IPS-18a (cell line): ENCODE results near the gene HSPBAP1.
"Not testable (repeated sequence)": the region's sequence is repeated elsewhere in the genome, so short reads cannot be mapped to it uniquely, and the experiment has no call there.

Source experiments
- H3K27ac ChIP-seq: one replicate; pipeline ENCODE4 v1.5.1; 2013; ENCODE audit warnings: low read length
- H3K27me3 ChIP-seq: one replicate; pipeline ENCODE4 v1.6.1; 2013; ENCODE audit warnings: mild to moderate bottlenecking, low read length; ENCODE audit not compliant: control insufficient read depth, insufficient read depth
- H3K36me3 ChIP-seq: one replicate; pipeline ENCODE4 v1.6.1; 2013; ENCODE audit warnings: low read depth, low read length; ENCODE audit not compliant: control insufficient read depth
- H3K4me1 ChIP-seq: one replicate; pipeline ENCODE4 v1.6.1; 2013; ENCODE audit warnings: low read depth, low read length; ENCODE audit not compliant: control insufficient read depth
- H3K4me3 ChIP-seq: one replicate; pipeline ENCODE4 v1.5.1; 2013; ENCODE audit warnings: low read length
- H3K9ac ChIP-seq: one replicate; pipeline ENCODE4 v1.6.1; 2013; ENCODE audit warnings: mild to moderate bottlenecking, low read length, moderate library complexity
- H3K9me3 ChIP-seq: one replicate; pipeline ENCODE4 v1.6.1; 2013; ENCODE audit warnings: low read depth, low read length; ENCODE audit not compliant: control insufficient read depth

The HSPBAP1 gene

DNA sequence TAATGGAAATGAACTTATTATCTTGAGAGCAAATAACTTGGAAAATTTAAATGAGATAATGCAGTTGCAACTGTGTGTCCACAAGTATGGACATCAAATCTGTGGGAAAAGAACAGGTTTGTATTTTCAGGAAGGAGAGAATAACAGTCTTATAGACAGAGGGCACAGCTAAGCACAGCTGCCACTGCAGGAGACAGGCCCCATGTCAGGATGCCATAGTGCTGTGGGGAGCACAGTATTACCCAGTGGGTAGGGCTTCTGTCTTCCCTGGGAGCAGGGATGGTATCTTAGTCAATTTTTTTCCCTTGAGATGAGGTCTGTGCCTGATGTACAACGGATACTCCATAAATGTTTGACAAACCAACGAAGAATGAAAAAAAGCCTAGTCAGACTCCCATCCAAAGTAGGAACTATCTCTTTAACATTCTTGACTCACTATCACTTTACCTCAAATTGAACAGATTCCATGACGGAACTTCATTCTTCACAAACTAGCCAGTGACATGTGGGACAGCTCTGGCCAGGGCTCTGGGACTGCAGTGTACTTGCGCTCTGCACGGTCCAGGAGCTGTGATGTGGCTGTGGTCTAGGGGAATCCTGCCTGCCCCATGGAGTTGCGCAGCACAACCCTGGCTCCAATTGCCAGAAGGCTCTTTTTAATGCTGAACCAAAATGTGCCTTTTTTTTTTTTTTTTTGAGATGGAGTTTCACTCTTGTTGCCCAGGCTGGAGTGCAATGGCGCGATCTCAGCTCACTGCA lies 64.7 kb downstream of the HSPBAP1 start:
- Histone ChIP-seq H3K9me3 (no peaks in the 10 kb centered on the region), H3K27ac (no peak overlapping the region), H3K4me1 (no peaks in the 10 kb centered on the region), H3K27me3 (no peaks in the 10 kb centered on the region), H3K36me3 (no peaks in the 10 kb centered on the region), H3K4me3 (no peak overlapping the region), H3K9ac (no peak overlapping the region)

DNA sequence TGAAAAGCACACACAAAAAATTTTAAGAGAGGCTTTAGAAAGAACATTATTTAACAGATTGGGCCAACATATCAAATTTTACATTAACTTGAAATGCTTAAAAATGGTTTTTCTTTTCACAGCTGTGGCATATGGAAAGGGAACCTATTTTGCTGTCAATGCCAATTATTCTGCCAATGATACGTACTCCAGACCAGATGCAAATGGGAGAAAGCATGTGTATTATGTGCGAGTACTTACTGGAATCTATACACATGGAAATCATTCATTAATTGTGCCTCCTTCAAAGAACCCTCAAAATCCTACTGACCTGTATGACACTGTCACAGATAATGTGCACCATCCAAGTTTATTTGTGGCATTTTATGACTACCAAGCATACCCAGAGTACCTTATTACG lies 65.4 kb downstream of the HSPBAP1 start:
- H3K4me1 ChIP-seq, result no peaks in the 10 kb centered on the region
- no peak overlapping the region for H3K9ac ChIP-seq
- H3K36me3 ChIP-seq, result no peaks in the 10 kb centered on the region
- no peak overlapping the region for H3K4me3 ChIP-seq
- no peaks in the 10 kb centered on the region for H3K27me3 ChIP-seq
- no peaks in the 10 kb centered on the region for H3K9me3 ChIP-seq
- H3K27ac ChIP-seq, result no peak overlapping the region

DNA sequence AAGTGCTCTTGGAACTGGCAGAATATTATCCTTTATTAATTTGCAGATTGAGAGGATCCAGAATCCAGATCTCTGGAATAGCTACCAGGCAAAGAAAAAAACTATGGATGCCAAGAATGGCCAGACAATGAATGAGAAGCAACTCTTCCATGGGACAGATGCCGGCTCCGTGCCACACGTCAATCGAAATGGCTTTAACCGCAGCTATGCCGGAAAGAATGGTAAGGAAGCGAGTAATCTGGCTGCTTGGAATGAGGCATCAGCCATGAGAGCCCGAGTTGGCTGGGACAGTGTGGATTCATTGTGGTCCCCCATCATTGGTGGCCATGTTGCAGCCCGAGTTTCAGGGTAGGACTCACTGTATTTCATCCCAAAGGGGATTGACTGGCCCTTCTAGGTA lies 65.9 kb downstream of the HSPBAP1 start:
- Histone ChIP-seq H3K9ac (no peak overlapping the region), H3K36me3 (no peaks in the 10 kb centered on the region), H3K4me3 (no peak overlapping the region), H3K4me1 (no peaks in the 10 kb centered on the region), H3K27me3 (no peaks in the 10 kb centered on the region), H3K27ac (no peak overlapping the region), H3K9me3 (no peaks in the 10 kb centered on the region)

DNA sequence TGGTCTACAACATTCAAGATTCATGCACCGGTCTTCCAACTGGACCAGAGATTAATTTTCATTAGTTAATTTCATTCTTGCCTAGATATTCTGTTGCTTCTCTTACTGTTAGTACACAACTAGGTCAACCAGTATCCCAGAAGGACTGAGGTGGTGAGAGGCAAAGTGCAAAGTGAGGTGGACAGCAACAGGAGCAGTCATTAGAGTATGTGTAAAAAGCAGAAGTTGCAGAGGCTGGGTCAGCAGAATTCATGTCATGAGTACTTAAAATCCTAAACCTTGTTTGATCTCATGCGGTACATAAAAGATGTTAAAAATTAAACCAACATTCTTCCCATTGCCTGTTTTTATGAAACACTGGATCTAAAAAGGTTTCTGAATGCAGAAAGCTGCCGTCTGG lies 66.3 kb downstream of the HSPBAP1 start:
- no peak overlapping the region for H3K27ac ChIP-seq
- no peaks in the 10 kb centered on the region for H3K27me3 ChIP-seq
- H3K9ac ChIP-seq, result no peak overlapping the region
- H3K9me3 ChIP-seq, result no peaks in the 10 kb centered on the region
- H3K4me1 ChIP-seq, result no peaks in the 10 kb centered on the region
- H3K36me3 ChIP-seq, result no peaks in the 10 kb centered on the region
- no peak overlapping the region for H3K4me3 ChIP-seq

DNA sequence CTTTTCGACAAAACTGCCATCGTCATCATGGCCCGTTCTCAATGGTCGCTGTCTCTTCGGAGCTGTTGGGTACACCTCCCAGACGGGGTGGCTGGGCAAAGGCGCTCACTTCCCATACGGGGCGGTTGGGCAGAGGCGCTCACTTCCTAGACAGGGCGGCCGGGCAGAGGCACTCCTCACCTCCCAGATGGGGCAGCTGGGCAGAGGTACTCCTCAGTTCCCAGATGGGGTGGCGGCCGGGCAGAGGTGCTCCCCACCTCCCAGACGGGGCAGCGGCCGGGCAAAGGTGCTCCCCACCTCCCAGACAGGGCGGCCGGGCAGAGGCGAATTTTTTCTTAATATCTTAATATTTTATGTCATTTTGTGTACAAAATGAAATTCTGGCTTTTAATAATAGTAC lies 68.5 kb downstream of the HSPBAP1 start:
- H3K36me3 ChIP-seq, result no peaks in the 10 kb centered on the region
- no peak overlapping the region for H3K4me3 ChIP-seq
- H3K27me3 ChIP-seq, result no peaks in the 10 kb centered on the region

DNA sequence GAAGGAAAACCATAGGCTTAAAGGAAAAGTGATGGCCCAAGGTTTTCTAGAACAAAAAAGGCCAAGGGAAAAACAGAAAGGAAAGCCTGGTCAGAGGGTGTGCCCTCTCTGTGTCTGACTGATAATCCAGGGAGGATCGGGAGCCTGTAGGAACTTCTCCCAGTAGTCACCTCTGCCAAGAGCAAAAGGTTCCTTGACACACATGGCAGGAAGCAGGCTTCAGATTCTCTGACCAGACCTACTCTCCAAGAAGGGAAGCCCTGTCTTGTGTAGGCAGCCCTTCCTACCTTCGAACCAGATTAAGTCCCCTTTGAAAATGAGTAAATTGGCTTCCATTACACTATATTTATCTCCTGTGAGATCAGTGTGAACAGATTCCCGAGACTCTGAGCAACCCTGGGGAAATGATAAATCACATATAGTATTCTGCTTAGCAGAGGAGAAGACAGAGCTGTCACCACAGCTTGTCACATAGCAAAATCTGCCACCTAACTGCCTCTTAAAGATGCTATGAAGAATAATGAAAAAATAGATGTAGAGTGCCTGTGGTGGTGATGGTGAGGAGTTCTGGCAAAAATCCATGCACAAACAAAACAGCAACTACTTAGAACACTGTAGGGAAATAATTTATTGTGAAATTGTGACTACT lies 74.2 kb downstream of the HSPBAP1 start:
- Histone ChIP-seq H3K4me1 (no peaks in the 10 kb centered on the region), H3K27me3 (no peaks in the 10 kb centered on the region), H3K9ac (no peak overlapping the region), H3K4me3 (no peak overlapping the region), H3K27ac (no peak overlapping the region), H3K36me3 (peaks cover 21% of the 10 kb centered on the region), H3K9me3 (no peaks in the 10 kb centered on the region)

More for the DNA sequence above, 68.5 kb downstream of the HSPBAP1 start:
- Histone ChIP-seq H3K4me1 (no peaks in the 10 kb centered on the region), H3K9ac (no peak overlapping the region), H3K27ac (no peak overlapping the region), H3K9me3 (no peaks in the 10 kb centered on the region)

DNA sequence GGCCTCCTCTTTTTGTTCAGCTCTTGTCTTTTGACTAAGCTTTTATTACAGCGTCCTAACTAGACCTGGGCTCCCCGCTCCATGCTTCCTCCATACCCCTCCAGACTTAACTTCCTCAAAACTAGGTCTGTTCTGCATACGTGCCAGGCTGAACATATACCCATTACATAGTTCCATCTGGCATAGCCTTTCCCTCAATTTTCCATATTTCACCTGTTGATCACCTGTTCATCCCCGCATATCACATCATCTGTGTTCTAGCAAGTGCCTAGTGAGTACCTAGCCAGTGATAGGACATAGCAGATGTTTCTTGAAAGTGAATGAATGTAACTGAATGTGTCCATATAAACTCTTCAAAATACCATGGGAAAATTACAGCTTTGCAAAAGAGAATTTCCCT lies 77.0 kb downstream of the HSPBAP1 start:
- no peak overlapping the region for H3K27ac ChIP-seq
- H3K9me3 ChIP-seq, result no peaks in the 10 kb centered on the region
- H3K9ac ChIP-seq, result no peak overlapping the region
- no peak overlapping the region for H3K4me3 ChIP-seq
- H3K4me1 ChIP-seq, result no peaks in the 10 kb centered on the region
- no peaks in the 10 kb centered on the region for H3K27me3 ChIP-seq
- H3K36me3 ChIP-seq, result peaks cover 21% of the 10 kb centered on the region

DNA sequence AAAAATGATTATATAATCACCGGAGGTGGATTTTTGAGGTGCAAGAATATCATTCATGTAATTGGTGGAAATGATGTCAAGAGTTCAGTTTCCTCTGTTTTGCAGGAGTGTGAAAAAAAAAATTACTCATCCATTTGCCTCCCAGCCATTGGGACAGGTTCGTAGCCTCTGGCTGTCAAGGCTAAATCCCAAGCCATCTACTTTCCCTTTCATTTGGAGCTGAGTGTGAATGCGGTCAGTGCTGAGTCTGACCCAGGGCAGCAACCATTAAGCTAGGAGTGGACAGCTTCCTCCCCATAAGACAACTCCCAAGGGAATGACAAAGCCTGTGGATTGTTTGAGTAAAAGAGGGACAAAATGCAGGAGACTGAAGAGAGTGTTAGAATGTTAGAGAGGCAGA lies 79.4 kb downstream of the HSPBAP1 start:
- no peaks in the 10 kb centered on the region for H3K4me1 ChIP-seq
- H3K27me3 ChIP-seq, result no peaks in the 10 kb centered on the region
- no peak overlapping the region for H3K4me3 ChIP-seq
- no peak overlapping the region for H3K9ac ChIP-seq
- H3K9me3 ChIP-seq, result no peaks in the 10 kb centered on the region
- peaks cover 21% of the 10 kb centered on the region for H3K36me3 ChIP-seq
- no peak overlapping the region for H3K27ac ChIP-seq

DNA sequence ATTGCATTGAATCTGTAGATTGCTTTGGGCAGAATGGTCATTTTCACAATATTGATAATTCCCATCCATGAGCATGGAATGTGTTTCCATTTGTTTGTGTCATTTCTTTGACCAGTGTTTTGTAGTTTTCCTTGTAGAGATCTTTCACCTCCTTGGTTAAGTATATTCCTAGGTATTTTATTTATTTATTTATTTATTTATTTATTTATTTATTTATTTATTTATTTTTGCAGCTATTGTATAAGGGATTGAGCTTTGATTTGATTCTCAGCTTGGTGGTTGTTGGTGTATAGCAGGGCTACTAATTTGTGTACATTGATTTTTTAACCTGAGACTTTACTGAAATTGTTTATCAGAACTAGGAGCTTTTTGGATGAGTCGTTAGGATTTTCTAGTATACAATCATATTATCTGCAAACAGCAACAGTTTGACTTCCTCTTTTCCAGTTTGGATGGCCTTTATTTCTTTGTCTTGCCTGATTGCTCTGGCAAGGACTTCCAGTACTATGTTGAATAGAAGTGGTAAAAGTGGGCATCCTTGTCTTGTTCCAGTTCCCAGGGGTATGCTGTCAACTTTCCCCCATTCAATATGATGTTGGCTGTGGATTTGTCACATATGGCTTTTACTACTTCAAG lies 82.9 kb downstream of the HSPBAP1 start:
- H3K27me3 ChIP-seq, H3K36me3 ChIP-seq, H3K9me3 ChIP-seq: not testable (repeated sequence)

DNA sequence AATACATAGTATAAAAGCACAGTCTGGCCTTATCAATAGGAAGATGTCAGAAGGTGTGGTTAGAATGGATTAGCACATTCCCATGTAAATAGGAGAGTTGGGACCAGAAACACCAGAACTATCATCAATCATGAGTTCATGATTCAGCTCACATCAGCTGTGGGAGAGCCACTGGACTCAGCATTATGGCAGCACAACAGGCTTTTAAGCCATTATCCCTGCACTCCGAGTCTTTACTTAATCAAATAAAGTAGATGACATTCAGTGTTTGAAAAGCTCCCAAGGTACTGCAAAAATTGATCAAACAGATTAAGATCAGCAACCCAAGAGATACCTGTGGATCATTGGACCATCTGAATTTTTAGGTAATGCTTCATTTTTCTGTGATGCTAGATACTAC lies 88.3 kb downstream of the HSPBAP1 start:
- Histone ChIP-seq H3K4me1 (no peaks in the 10 kb centered on the region), H3K27me3 (no peaks in the 10 kb centered on the region), H3K4me3 (no peak overlapping the region), H3K27ac (no peak overlapping the region), H3K36me3 (peaks cover 8% of the 10 kb centered on the region), H3K9me3 (no peaks in the 10 kb centered on the region), H3K9ac (no peak overlapping the region)

More for the DNA sequence above, 82.9 kb downstream of the HSPBAP1 start:
- not testable (repeated sequence) for H3K4me3 ChIP-seq, H3K27ac ChIP-seq, H3K9ac ChIP-seq, H3K4me1 ChIP-seq

DNA sequence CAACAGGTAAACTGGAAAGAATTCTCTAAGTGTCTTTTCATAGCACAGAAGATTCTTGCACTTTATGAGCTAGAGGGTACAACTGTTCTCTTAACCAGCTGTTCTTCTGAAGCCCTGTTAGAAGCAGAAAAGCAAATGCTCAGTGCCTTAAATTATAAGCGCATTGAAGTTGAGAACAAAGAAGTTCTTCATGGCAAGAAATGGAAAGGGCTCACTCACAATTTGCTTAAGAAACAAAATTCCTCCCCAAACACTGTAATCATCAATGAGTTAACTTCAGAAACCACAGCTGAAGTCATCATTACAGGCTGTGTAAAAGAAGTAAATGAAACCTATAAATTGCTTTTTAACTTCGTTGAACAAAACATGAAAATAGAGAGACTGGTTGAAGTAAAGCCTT lies 93.4 kb downstream of the HSPBAP1 start:
- Histone ChIP-seq H3K9me3 (no peaks in the 10 kb centered on the region), H3K36me3 (peaks cover 8% of the 10 kb centered on the region), H3K4me3 (no peak overlapping the region), H3K27ac (no peak overlapping the region), H3K9ac (no peak overlapping the region), H3K27me3 (no peaks in the 10 kb centered on the region), H3K4me1 (no peaks in the 10 kb centered on the region)
